BJ (cell line): ENCODE results near the gene ATP1A2. TPM values are rescaled to one million over a fixed set of nuclear protein-coding genes. Genes with fewer than 3 reads are reported as not detected.

ENCODE experiments used
- CTCF ChIA-PET: fragments of 350-600 bp; formaldehyde crosslinking; extraction: SDS; loops from one replicate; lab custom pipeline; 2021; ENCODE audit warnings: antibody characterized with exemption, inconsistent platforms; lab: Yijun Ruan, JAX
- POLR2A ChIA-PET: fragments of 300-600 bp; sonication (Branson Sonifier 250); formaldehyde crosslinking; extraction: SDS; loops from one replicate; lab custom pipeline; 2021; ENCODE audit warnings: antibody characterized with exemption; lab: Charles Lee
- DNase-seq: peaks from one replicate; pipeline ENCODE4 v3.0.0-alpha.2; 2011; ENCODE audit warnings: low read depth
- H3K27me3 ChIP-seq: 2 replicates; pipeline ENCODE4 v1.6.0; 2011; ENCODE audit warnings: low read length; ENCODE audit not compliant: control insufficient read depth, insufficient read depth
- H3K36me3 ChIP-seq: 2 replicates; pipeline ENCODE4 v1.5.1; 2011; ENCODE audit warnings: low read length; ENCODE audit not compliant: control insufficient read depth, insufficient read depth
- H3K4me3 ChIP-seq: 2 replicates; pipeline ENCODE4 v1.5.1; 2011; ENCODE audit warnings: low read depth, mild to moderate bottlenecking, control low read depth, low read length
- CTCF ChIP-seq: IDR thresholded peaks from 2 replicates; pipeline ENCODE4 v1.5.1; 2011; ENCODE audit warnings: low read depth, mild to moderate bottlenecking, control low read depth, inconsistent platforms, low read length, moderate library complexity; ENCODE audit not compliant: insufficient read depth
- polyA plus RNA-seq: library from polyadenylated mRNA; depleted of rRNA; stranded (reverse); fragments of >200 nt; gene quantifications from 2 replicates; pipeline ENCODE4 v1.2.3, GENCODE V29; 2011

ATP1A2 gene
- polyA plus RNA-seq, 1 experiment, result 1.1 TPM

DNA sequence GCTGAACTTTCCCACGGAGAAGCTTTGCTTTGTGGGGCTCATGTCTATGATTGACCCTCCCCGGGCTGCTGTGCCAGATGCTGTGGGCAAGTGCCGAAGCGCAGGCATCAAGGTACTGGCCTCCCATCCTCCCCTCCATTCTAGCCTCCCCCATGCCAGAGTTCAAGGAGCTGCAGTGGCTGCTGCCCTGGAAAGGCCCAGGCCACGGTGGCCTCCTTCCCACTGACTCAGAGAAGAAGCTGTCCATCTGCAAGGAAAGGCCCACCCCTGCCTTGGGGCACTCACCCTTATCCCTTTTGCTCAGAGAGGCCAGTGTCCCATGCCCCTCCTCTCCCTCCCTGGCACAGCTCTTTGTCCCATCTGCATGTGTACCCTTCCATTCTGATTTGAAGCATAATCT lies 14.9 kb downstream of the ATP1A2 start:
- no peak for DNase-seq
- Histone ChIP-seq H3K36me3 (no peaks in the 10 kb centered on the region), H3K4me3 (no peak overlapping the region), H3K27me3 (peaks cover 1% of the 10 kb centered on the region; the same call in 1 of the 2 replicates)
- ChIA-PET CTCF (interaction anchor here (0.9 to 1.5 kb wide), 4 partner anchors 8 to 63 kb away, joined by 3 to 5 read pairs (median 4); no protein-coding TSS in a partner anchor), POLR2A (no interaction called here)
- no peak for TF ChIP-seq CTCF

DNA sequence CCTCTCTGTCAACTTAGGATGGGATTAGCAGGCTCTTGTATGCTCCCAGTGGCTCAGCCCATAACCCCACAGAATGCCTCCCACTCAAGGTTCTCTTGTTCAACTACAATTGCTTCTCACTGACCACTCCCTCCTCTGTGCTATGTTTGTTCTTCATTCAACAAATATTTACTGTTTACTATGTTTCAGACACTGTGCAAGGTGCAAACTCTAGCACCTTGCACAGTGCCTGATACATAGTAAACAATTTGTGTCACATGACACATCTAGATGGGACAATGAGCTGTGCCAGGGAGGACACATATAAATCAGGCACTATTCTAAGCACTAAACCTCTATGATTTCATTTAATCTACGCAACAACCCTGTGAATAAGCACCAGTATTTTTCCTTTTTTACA lies 15.4 kb downstream of the ATP1A2 start:
- DNase-seq, result no peak
- CTCF ChIA-PET, result interaction anchor here (0.9 to 1.3 kb wide), 4 partner anchors 11 to 63 kb away, joined by 3 to 5 read pairs (median 3); no protein-coding TSS in a partner anchor
- Histone ChIP-seq H3K36me3 (no peaks in the 10 kb centered on the region), H3K4me3 (no peak overlapping the region), H3K27me3 (peaks cover 1% of the 10 kb centered on the region; the same call in 1 of the 2 replicates)
- POLR2A ChIA-PET, result no interaction called here
- TF ChIP-seq CTCF, result no peak

- Histone ChIP-seq H3K27me3 (peaks cover 1% of the 10 kb centered on the region; the same call in 1 of the 2 replicates), H3K4me3 (no peak overlapping the region), H3K36me3 (no peaks in the 10 kb centered on the region)
- ChIA-PET POLR2A (no interaction called here), CTCF (interaction anchor here (0.9 to 1.3 kb wide), 3 partner anchors 8 to 14 kb away, joined by 3 to 5 read pairs (median 3); no protein-coding TSS in a partner anchor)
- no peak for DNase-seq
- TF ChIP-seq CTCF, result no peak
These were observed 16.4 kb downstream of the ATP1A2 start for GRCh38 chr1:160131803-160132565.

GRCh38 chr1:160133990-160134770 lies 18.6 kb downstream of the ATP1A2 start:
- DNase-seq, result no peak
- ChIA-PET CTCF (no interaction called here), POLR2A (no interaction called here)

More at GRCh38 chr1:160133990-160134770, 18.6 kb downstream of the ATP1A2 start:
- H3K36me3 ChIP-seq, result no peaks in the 10 kb centered on the region
- H3K4me3 ChIP-seq, result no peak overlapping the region
- no peak for TF ChIP-seq CTCF
- peaks cover 1% of the 10 kb centered on the region; the same call in 1 of the 2 replicates for H3K27me3 ChIP-seq
